ENCODE measurements around the gene SMIM33.
A peak's percentile ranks its signal among the peaks of the same experiment; 100 is the strongest.

The SMIM33 gene

DNA sequence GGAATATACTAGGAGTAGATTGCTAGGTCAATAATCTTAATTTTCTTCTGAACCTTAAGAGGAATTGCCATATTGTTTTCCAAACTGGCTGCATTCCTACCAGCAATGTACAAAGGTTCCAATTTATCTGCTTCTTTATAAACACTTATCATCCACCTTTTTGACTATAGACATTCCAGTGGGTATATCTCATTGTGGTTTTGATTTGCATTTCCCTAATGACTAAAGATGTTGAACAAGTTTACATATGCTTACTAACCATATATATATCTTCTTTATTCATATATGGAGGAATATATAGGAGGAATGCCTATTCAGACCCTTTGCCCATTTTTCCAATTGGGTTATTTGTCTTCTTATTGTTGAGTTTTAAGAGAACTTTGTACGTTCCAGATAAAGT is 39.1 kb upstream of the SMIM33 start:
- TF ChIP-seq YY1 (IDR thresholded peaks at IDR 0.05; ENCODE audit: low read depth) (no peak), EP300 (IDR thresholded peaks at IDR 0.05; ENCODE audit: borderline replicate concordance) (no peak), CREB1 (IDR thresholded peaks at IDR 0.05; ENCODE audit: low read depth) (no peak), NFIC (IDR thresholded peaks at IDR 0.05) (no peak), ZBTB7A (IDR thresholded peaks at IDR 0.05; ENCODE audit: low read depth) (no peak), TCF12 (IDR thresholded peaks at IDR 0.05; ENCODE audit: low read depth) (no peak), FOXM1 (IDR thresholded peaks at IDR 0.05; ENCODE audit: borderline replicate concordance, low read depth) (no peak)
- TF ChIP-seq, protein P1, sequence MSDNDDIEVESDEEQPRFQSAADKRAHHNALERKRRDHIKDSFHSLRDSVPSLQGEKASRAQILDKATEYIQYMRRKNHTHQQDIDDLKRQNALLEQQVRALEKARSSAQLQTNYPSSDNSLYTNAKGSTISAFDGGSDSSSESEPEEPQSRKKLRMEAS (IDR thresholded peaks at IDR 0.05) = no peak
- TF ChIP-seq, protein P2, sequence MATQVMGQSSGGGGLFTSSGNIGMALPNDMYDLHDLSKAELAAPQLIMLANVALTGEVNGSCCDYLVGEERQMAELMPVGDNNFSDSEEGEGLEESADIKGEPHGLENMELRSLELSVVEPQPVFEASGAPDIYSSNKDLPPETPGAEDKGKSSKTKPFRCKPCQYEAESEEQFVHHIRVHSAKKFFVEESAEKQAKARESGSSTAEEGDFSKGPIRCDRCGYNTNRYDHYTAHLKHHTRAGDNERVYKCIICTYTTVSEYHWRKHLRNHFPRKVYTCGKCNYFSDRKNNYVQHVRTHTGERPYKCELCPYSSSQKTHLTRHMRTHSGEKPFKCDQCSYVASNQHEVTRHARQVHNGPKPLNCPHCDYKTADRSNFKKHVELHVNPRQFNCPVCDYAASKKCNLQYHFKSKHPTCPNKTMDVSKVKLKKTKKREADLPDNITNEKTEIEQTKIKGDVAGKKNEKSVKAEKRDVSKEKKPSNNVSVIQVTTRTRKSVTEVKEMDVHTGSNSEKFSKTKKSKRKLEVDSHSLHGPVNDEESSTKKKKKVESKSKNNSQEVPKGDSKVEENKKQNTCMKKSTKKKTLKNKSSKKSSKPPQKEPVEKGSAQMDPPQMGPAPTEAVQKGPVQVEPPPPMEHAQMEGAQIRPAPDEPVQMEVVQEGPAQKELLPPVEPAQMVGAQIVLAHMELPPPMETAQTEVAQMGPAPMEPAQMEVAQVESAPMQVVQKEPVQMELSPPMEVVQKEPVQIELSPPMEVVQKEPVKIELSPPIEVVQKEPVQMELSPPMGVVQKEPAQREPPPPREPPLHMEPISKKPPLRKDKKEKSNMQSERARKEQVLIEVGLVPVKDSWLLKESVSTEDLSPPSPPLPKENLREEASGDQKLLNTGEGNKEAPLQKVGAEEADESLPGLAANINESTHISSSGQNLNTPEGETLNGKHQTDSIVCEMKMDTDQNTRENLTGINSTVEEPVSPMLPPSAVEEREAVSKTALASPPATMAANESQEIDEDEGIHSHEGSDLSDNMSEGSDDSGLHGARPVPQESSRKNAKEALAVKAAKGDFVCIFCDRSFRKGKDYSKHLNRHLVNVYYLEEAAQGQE (IDR thresholded peaks at IDR 0.05; ENCODE audit: low read depth) = no peak

DNA sequence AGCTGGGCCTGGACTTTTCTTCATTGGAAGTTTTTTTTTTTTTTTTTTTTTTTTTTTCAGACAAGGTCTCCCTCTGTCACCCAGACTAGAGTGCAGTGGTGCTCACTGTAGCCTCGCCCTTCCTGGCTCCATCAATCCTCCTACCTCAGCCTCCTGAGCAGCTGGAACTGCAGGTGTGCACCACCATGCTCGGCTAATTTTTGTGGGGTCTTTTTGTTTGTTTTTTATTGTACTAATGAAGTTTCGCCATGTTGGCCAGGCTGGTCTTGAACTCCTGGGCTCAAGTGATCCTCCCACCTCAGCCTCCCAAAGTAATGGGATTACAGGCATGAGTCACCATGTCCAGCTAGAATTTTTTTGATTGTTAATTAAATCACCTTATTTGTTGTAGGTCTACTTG is 35.1 kb upstream of the SMIM33 start:
- TF ChIP-seq CEBPB (IDR thresholded peaks at IDR 0.05) = no peak
- TF ChIP-seq, protein P3, sequence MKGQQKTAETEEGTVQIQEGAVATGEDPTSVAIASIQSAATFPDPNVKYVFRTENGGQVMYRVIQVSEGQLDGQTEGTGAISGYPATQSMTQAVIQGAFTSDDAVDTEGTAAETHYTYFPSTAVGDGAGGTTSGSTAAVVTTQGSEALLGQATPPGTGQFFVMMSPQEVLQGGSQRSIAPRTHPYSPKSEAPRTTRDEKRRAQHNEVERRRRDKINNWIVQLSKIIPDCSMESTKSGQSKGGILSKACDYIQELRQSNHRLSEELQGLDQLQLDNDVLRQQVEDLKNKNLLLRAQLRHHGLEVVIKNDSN (IDR thresholded peaks at IDR 0.05) = no peak
- no peak for TF ChIP-seq TCF12 (IDR thresholded peaks at IDR 0.05; ENCODE audit: low read depth)
- TF ChIP-seq, protein P2 (IDR thresholded peaks at IDR 0.05; ENCODE audit: low read depth) = no peak
- no peak for TF ChIP-seq YY1 (IDR thresholded peaks at IDR 0.05; ENCODE audit: low read depth)
- TF ChIP-seq FOXM1 (IDR thresholded peaks at IDR 0.05; ENCODE audit: borderline replicate concordance, low read depth) = no peak
- no peak for TF ChIP-seq TAF1 (IDR thresholded peaks at IDR 0.05; ENCODE audit: low read depth)
- no peak for TF ChIP-seq EGR1 (IDR thresholded peaks at IDR 0.05)
- no peak for TF ChIP-seq RAD21 (IDR thresholded peaks at IDR 0.05; ENCODE audit: low read depth)
- TF ChIP-seq NFIC (IDR thresholded peaks at IDR 0.05) = no peak
- TF ChIP-seq EP300 (IDR thresholded peaks at IDR 0.05; ENCODE audit: borderline replicate concordance) = no peak
- TF ChIP-seq, protein P1 (IDR thresholded peaks at IDR 0.05) = no peak
- no peak for TF ChIP-seq CREB1 (IDR thresholded peaks at IDR 0.05; ENCODE audit: low read depth)
- no peak for TF ChIP-seq TEAD4 (IDR thresholded peaks at IDR 0.05)
- no peak for TF ChIP-seq ZBTB7A (IDR thresholded peaks at IDR 0.05; ENCODE audit: low read depth)

DNA sequence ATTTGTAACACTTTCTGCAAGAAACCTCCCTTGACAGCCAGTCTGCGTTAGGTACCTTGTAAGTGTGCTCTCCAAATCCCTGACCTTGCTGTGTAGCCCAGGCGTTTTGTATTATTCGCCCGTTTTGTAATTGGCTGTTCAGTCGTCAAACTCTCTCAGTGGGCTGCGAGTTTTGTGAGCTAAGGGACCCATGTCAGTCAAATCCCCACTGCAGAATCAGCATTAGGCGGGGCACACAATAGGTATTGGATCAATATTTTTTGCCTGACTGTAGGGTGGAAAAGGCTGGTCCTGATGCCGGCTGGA is 32.1 kb upstream of the SMIM33 start:
- TF ChIP-seq CREB1 (IDR thresholded peaks at IDR 0.05; ENCODE audit: low read depth) (no peak), TEAD4 (IDR thresholded peaks at IDR 0.05) (no peak), YY1 (IDR thresholded peaks at IDR 0.05; ENCODE audit: low read depth) (no peak), NFIC (IDR thresholded peaks at IDR 0.05) (no peak), TCF12 (IDR thresholded peaks at IDR 0.05; ENCODE audit: low read depth) (no peak), RAD21 (IDR thresholded peaks at IDR 0.05; ENCODE audit: low read depth) (no peak), CEBPB (IDR thresholded peaks at IDR 0.05) (no peak), FOXM1 (IDR thresholded peaks at IDR 0.05; ENCODE audit: borderline replicate concordance, low read depth) (no peak), TAF1 (IDR thresholded peaks at IDR 0.05; ENCODE audit: low read depth) (no peak)
- TF ChIP-seq, protein P3 (IDR thresholded peaks at IDR 0.05) = no peak
- TF ChIP-seq, protein P1 (IDR thresholded peaks at IDR 0.05) = no peak
- TF ChIP-seq, protein P2 (IDR thresholded peaks at IDR 0.05; ENCODE audit: low read depth) = no peak

DNA sequence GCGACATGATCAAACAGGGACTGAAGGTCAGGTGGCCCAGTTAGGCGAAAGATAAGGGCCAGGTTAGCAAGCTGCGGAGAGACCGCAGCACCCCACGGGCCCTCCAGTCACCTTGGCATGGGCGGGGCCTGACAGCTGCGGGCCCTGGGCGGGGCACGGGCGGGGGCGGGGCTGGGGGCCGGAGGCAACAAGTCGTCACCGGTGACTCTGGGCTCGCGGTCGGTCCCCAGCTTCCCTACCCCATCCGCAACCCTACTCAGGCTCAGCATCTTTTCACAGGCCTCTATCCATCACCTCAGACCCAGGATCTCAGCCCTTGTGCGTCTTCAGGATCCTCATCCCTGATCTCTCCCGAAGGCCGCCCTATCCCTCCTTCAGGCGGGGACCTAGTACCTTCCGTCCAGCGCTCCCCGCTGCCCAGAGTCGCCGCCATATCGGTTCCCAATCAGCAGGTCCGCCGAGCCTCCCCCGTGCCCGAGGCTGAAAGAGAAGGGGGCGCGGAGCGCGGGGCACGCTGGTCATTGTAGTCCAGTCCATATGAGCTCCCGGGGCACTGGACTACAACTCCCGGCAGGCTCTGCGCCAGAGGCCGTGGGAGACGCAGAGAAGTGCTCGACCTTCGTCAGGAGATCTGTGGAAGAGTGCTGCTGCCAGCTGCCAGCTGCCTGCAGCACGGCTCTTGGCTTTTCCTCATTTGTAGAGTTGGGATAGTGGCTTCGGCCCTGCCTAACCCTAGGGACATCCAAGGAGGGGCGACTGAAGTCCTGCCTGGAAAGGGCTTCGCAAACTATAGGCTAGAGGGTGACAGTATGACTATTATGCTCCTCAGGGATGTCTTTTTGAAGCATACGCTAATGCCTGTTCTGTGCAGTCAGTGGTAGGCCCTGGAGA is 31.5 kb upstream of the SMIM33 start, which contains the start of gene DNAJC18:
Gene DNAJC18, minus strand, starts transcription at position 513 of the 891 bp plus-strand sequence. Its CDS starts 80 bp downstream, at position 433.
- TF ChIP-seq RAD21 (IDR thresholded peaks at IDR 0.05; ENCODE audit: low read depth) = no peak
- TF ChIP-seq ZBTB7A (IDR thresholded peaks at IDR 0.05; ENCODE audit: low read depth) = peak; percentile 60
- TF ChIP-seq, protein P1 (IDR thresholded peaks at IDR 0.05) = peak; percentile 58; the same call in 1 of the 2 replicates
- TF ChIP-seq, protein P2 (IDR thresholded peaks at IDR 0.05; ENCODE audit: low read depth) = no peak
- TF ChIP-seq TEAD4 (IDR thresholded peaks at IDR 0.05) = no peak
- TF ChIP-seq TCF12 (IDR thresholded peaks at IDR 0.05; ENCODE audit: low read depth) = 0 out of 2 replicates have a peak, but pooled peaks have one; percentile 23
- peak; percentile 76 for TF ChIP-seq YY1 (IDR thresholded peaks at IDR 0.05; ENCODE audit: low read depth)
- TF ChIP-seq NFIC (IDR thresholded peaks at IDR 0.05) = no peak
- TF ChIP-seq CEBPB (IDR thresholded peaks at IDR 0.05) = no peak
- no peak for TF ChIP-seq EP300 (IDR thresholded peaks at IDR 0.05; ENCODE audit: borderline replicate concordance)
- TF ChIP-seq, protein P3 (IDR thresholded peaks at IDR 0.05) = peak; percentile 35; the same call in 1 of the 2 replicates
- no peak for TF ChIP-seq FOXM1 (IDR thresholded peaks at IDR 0.05; ENCODE audit: borderline replicate concordance, low read depth)
- peak; percentile 36; the same call in 1 of the 2 replicates for TF ChIP-seq CREB1 (IDR thresholded peaks at IDR 0.05; ENCODE audit: low read depth)
- no peak for TF ChIP-seq EGR1 (IDR thresholded peaks at IDR 0.05)
- peak; percentile 50 for TF ChIP-seq TAF1 (IDR thresholded peaks at IDR 0.05; ENCODE audit: low read depth)

Measured in Ishikawa (cell line).